GM19238 (cell line): Measurements from ENCODE around the gene TRRAP.

Source experiments
- DNase-seq: peaks from one replicate; pipeline ENCODE4 v3.0.0; 2011; ENCODE audit warnings: low spot score; ENCODE audit not compliant: insufficient read length

TRRAP gene

DNA sequence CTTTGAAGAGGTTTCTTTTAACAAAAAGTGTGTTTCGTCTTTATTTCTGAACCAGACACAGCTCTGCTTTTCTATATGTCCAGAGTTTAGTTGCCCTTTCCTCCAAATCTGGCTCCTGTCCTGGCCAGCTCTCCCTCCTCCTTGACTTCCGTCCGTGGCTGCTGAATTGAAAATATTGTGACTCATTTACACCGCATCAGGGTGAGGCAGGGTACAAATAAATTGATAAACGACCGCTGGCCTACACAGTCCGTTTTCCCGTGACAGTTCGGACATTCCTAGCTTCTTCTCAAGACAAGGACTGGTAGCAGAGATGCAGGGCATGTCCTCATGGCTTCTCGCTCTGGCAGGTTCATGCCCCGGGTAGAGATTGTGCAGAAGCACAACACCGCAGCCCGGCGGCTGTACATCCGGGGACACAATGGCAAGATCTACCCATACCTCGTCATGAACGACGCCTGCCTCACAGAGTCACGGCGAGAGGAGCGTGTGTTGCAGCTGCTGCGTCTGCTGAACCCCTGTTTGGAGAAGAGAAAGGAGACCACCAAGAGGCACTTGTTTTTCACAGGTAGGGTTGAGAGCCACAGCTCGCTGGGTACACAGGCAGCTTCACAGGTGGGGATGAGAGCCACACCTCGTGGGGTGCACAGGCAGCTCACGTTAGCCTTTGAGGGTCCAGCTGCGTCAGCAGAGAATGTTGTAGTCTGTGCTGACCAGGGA is 126.6 kb downstream of the TRRAP start:
- DNase-seq: no peak

DNA sequence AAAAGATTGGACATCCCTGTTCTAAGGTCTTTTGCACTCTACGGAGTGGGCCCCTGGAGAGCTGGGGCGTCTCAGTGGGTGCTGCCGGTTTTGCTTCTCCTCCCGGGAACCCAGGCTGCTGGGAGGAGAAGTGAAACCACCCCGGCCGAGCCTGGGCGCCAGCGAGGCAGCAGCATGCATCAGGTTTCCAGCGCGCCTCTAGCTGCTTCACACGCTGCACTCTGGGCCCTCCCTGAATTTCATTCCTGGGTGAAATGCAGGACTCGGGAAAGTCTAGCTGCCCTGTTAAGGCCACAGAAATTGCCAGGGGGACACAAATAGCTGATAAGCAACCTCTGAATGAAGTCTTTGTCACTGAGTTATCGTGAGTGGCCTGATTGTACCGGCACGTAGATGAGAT is 127.4 kb downstream of the TRRAP start:
- no peak for DNase-seq

- no peak for DNase-seq
These were observed 128.6 kb downstream of the TRRAP start for GRCh38 chr7:99006739-99007424.

DNA sequence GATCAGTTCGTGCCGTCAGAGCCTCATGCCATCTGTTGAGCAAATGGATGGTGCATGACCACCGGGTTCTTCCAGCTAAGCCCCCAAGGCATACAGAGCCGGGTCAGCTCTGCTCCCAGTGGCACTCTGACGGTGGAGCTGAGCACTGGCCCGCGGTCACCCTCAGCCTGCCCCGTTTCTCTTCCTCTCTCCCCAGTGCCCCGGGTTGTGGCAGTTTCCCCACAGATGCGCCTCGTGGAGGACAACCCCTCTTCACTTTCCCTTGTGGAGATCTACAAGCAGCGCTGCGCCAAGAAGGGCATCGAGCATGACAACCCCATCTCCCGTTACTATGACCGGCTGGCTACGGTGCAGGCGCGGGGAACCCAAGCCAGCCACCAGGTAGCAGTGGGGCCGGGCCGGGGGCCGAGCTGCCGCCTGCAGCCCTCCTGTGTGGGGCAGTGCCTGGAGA is 129.9 kb downstream of the TRRAP start:
- DNase-seq: no peak

GRCh38 chr7:99008921-99009530 is 130.7 kb downstream of the TRRAP start:
- DNase-seq: no peak

DNA sequence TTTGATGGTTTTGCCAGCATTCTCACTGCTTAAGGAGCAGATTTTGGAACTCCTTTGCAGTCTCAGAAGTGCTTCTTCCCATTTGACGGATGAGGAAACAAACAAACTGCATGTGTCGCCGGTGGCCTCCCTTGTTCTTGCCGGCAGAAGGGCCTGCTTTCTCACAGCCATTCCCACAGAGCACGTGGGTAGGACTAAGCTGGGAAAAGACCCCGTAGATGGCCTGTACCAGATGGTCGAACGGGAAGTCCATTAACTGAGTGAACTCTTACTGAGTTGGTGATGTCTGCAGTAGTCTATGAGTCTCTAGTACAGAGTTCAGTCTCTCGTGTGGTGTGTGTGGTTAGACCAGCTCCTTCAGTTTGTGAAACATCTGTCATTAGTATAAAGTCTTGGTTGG is 131.9 kb downstream of the TRRAP start:
- no peak for DNase-seq

DNA sequence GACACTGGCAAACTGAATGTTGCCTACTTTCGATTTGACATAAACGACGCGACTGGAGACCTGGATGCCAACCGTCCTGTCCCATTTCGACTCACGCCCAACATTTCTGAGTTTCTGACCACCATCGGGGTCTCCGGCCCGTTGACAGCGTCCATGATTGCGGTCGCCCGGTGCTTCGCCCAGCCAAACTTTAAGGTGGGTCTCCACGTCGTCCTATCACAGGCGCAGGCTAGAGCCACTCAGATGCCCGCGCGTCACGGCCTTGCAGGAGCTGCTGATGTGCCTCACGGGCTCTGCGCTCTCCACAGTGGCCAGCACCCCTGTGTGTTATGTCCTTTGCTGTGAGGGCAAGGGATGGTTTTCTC is 133.0 kb downstream of the TRRAP start:
- DNase-seq: no peak

GRCh38 chr7:99011706-99012404 is 133.5 kb downstream of the TRRAP start:
- no peak for DNase-seq

DNA sequence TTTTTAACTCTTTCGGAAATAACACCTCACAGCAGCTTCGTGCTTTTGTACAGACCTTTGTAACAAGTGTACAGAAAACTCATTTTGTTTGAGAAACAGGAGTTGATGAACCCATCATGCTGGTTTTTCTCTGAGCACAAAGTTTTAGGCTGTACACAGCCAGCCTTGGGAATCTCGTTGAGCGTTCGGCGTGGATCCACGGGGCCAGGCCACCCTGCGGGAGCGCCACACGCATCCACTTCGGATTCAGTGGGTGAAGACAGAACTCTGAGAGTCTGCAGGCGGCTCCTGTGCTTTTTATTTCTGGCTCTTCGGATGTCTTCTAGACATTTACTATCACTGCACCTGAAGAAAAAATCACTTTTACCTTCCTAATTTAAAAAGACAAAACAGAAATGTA is 134.4 kb downstream of the TRRAP start:
- no peak for DNase-seq

- no peak for DNase-seq
These were observed 135.2 kb downstream of the TRRAP start for GRCh38 chr7:99013266-99014112.

DNA sequence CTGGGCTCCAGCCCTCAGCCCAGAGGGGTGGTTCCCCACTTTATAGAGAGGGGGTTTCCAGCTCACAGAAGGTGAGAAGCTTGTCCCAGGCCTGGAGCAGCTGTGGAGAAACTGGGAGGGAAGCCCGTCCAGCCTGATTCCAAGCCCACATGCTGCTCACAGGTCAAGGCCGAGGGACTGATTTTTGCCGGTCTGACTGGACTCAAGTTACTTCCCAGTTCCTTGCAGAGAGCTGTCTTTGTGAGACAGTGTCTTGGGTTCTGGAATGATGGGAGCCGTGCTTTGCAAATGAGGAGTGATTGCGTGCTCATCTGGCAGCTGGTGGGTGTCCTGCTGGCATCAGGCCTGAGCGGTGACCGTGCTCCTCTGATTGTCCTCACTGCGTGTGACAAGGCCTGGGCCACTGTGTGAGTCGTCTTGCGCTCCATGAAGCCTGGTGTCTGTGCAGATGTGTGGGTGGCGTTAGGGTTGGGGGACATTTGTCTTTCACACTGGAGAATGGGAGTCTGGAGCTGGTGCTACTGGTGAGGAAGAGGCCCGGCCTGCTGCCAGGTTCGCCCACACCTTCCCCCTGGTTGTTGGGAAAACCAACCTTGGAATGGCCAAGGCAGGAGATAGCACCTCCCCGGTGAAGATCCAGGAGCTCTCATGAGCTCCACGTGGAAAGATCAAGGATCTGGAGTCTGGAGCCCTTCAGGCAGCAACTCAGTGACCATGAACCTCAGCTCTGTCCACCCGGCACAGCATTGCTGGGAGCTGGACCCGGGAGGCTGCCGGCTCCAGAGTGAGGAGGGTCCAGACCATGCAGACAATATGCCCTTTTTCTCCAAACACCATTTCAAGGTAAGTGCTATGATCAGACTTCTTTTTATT is 136.0 kb downstream of the TRRAP start:
- DNase-seq: no peak

DNA sequence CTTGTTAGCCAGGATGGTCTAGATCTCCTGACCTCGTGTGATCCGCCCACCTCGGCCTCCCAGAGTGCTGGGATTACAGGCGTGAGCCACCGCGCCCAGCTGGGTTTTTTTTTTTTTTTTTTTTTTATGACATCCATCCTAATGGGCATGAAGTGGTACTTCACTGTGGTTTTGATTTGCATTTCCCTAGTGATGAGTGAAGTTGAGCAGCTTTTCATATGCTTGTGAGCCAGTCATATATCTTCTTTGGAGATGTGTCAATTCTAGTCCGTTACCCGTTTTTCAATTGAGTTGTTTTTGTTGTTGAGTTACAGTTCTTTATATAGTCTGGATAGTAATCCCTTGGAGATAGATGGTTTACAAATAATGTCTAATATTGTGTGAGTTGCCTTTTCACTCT is 137.9 kb downstream of the TRRAP start:
- DNase-seq: no peak

- no peak for DNase-seq
These were observed 141.4 kb downstream of the TRRAP start for GRCh38 chr7:99019523-99020412.

- DNase-seq: no peak
These were observed 142.0 kb downstream of the TRRAP start for GRCh38 chr7:99020413-99020715.

- no peak for DNase-seq
These were observed 143.7 kb downstream of the TRRAP start for GRCh38 chr7:99021941-99022560.

GRCh38 chr7:99024066-99024465 is 145.7 kb downstream of the TRRAP start:
- no peak for DNase-seq

- DNase-seq: no peak
These were observed 148.9 kb downstream of the TRRAP start for GRCh38 chr7:99027241-99027640.

DNA sequence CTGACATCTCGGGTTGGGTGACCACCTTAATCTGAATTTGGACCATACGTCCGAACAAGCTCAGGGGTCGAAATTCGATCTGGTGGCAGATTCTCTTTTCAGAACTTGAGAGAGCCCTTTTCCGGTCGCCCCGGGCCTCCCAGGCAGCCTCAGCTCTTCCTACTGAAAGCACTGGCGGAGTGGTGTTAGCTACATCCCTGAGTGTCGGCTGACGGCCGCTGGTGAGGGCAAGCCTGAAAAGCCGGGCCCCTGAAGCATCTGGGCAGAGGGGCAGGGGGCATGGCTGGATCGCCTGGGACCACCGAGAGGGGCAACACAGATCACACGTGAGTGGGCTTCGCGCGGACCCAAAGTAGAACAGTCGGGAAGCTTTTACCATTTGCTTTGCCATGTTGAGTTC is 149.5 kb downstream of the TRRAP start:
- DNase-seq: no peak
